GM12878 (cell line): Measurements from ENCODE around the gene ZNF595. TPM values are rescaled to one million over a fixed set of nuclear protein-coding genes. Genes with fewer than 3 reads are reported as not detected.

Experiments
- ATAC-seq: fragments of 200-7000 bp; cut with Tn5 transposase; 3 replicates; pipeline ENCODE4 v1.9.1; 2020; ENCODE audit warnings: mild to moderate bottlenecking, moderate library complexity
- BruUV-seq: library from RNA; stranded (reverse); fragments of 400-500 nt; replicated peaks from 2 replicates; lab custom pipeline; 2021; lab: Mats Ljungman, UMichigan
- CTCF ChIA-PET: fragments of 300-600 bp; sonication (Branson Sonifier 250); formaldehyde crosslinking; extraction: SDS; loops from one replicate; lab custom pipeline; 2021; ENCODE audit warnings: inconsistent platforms; lab: Yijun Ruan, JAX
- POLR2A ChIA-PET: fragments of 350-600 bp; formaldehyde crosslinking; extraction: SDS; loops from one replicate; lab custom pipeline; 2021; ENCODE audit warnings: inconsistent platforms; lab: Charles Lee
- RAD21 ChIA-PET: fragments of 300-600 bp; sonication (Branson Sonifier 250); formaldehyde crosslinking; loops from one replicate; lab custom pipeline; 2023; ENCODE audit warnings: antibody characterized with exemption; ENCODE audit not compliant: unreplicated experiment; lab: Charles Lee
- SMC1A ChIA-PET: fragments of 300-600 bp; sonication (Branson Sonifier 250); formaldehyde crosslinking; loops from one replicate; lab custom pipeline; 2023; ENCODE audit not compliant: unreplicated experiment, uncharacterized antibody; lab: Charles Lee
- DNase-seq: peaks from one replicate; pipeline ENCODE4 v3.0.0-alpha.2; 2011; ENCODE audit warnings: low read depth, low spot score
- FAIRE-seq: peaks from 3 replicates; lab custom pipeline; 2011; peaks lifted over from hg19 to GRCh38; lab: Jason Lieb, UNC
- H2AFZ ChIP-seq: 2 replicates; pipeline ENCODE4 v1.6.0; 2011; ENCODE audit warnings: low read depth, low read length, control low read depth; ENCODE audit not compliant: control insufficient read depth
- H3K27ac ChIP-seq: 2 replicates; pipeline ENCODE4 v1.5.1; 2011; ENCODE audit warnings: control low read depth; ENCODE audit not compliant: control insufficient read depth, insufficient read depth
- H3K27me3 ChIP-seq, 2 experiments: replicated peaks in 1 of 2; 2 replicates each; pipeline versions ENCODE4 v1.6.0 to v1.6.1; 2011; ENCODE audit warnings: low read length in 1 of 2; ENCODE audit not compliant: control insufficient read depth in 2 of 2, insufficient read depth in 2 of 2
- H3K36me3 ChIP-seq, 2 experiments: 2 replicates each; pipeline ENCODE4 v1.5.1; 2011; ENCODE audit warnings: low read length in 1 of 2; ENCODE audit not compliant: control insufficient read depth in 2 of 2, insufficient read depth in 2 of 2
- H3K4me1 ChIP-seq: 2 replicates; pipeline ENCODE4 v1.6.1; 2011; ENCODE audit warnings: mild to moderate bottlenecking, low read length, moderate library complexity, mixed read lengths; ENCODE audit not compliant: control insufficient read depth, insufficient read depth
- H3K4me2 ChIP-seq: 2 replicates; pipeline ENCODE4 v1.6.0; 2011; ENCODE audit warnings: control low read depth; ENCODE audit not compliant: control insufficient read depth, insufficient read depth
- H3K4me3 ChIP-seq: fragments of 200-600 bp; sonication (generic); 2 replicates; pipeline ENCODE4 v1.5.1; 2016
- H3K79me2 ChIP-seq: 2 replicates; pipeline ENCODE4 v1.6.0; 2011; ENCODE audit warnings: low read length; ENCODE audit not compliant: control insufficient read depth, insufficient read depth
- H3K9ac ChIP-seq: 2 replicates; pipeline ENCODE4 v1.8.0; 2011; ENCODE audit warnings: low read length, control low read depth, mixed read lengths; ENCODE audit not compliant: control insufficient read depth, insufficient read depth
- H3K9me3 ChIP-seq: replicated peaks from 3 replicates; pipeline ENCODE4 v1.5.1; 2011; ENCODE audit warnings: mild to moderate bottlenecking, low read length; ENCODE audit not compliant: control insufficient read depth, insufficient read depth
- H4K20me1 ChIP-seq: 2 replicates; pipeline ENCODE4 v1.6.0; 2011; ENCODE audit not compliant: control insufficient read depth, insufficient read depth
- EED ChIP-seq: sonication (generic); IDR thresholded peaks from 2 replicates; pipeline ENCODE4 v1.6.1; 2016; ENCODE audit warnings: antibody characterized with exemption, low read depth
- IKZF1 ChIP-seq: fragments of 450-650 bp; conservative IDR thresholded peaks from 2 replicates; pipeline ENCODE4 v1.6.1; 2017; ENCODE audit warnings: antibody characterized with exemption, mild to moderate bottlenecking
- NRF1 ChIP-seq: conservative IDR thresholded peaks from 2 replicates; pipeline ENCODE4 v1.6.1; 2011; ENCODE audit warnings: mild to moderate bottlenecking, low read depth, low read length, improper control_type of control experiment
- POLR2A ChIP-seq: IDR thresholded peaks from 2 replicates; pipeline ENCODE4 v1.6.1; 2011; ENCODE audit warnings: low read depth, mild to moderate bottlenecking, low read length
- POU2F2 ChIP-seq: IDR thresholded peaks from 3 replicates; pipeline ENCODE4 v1.6.1; 2011; ENCODE audit warnings: low read depth, mild to moderate bottlenecking, low read length, borderline replicate concordance
- SUZ12 ChIP-seq: fragments of 200-600 bp; sonication (generic); IDR thresholded peaks from one replicate; pipeline ENCODE4 v1.6.1; 2018; ENCODE audit warnings: antibody characterized with exemption, mild to moderate bottlenecking; ENCODE audit not compliant: unreplicated experiment
- TBL1XR1 ChIP-seq: IDR thresholded peaks from 2 replicates; pipeline ENCODE4 v1.6.1; 2012; ENCODE audit warnings: low read depth, low read length, improper control_type of control experiment
- TCF7 ChIP-seq: IDR thresholded peaks from 2 replicates; pipeline ENCODE4 v1.6.1; 2014; ENCODE audit warnings: antibody characterized with exemption, borderline replicate concordance
- ZNF24 ChIP-seq: fragments of 450-650 bp; IDR thresholded peaks from 2 replicates; pipeline ENCODE4 v1.6.1; 2017; ENCODE audit warnings: antibody characterized with exemption, mild to moderate bottlenecking
- ZSCAN29 ChIP-seq: fragments of 450-650 bp; IDR thresholded peaks from 2 replicates; pipeline ENCODE4 v1.6.1; 2017; ENCODE audit warnings: mild to moderate bottlenecking, moderate library complexity
- ZZZ3 ChIP-seq: IDR thresholded peaks from 2 replicates; pipeline ENCODE4 v1.6.1; 2011; ENCODE audit warnings: low read depth; ENCODE audit not compliant: control insufficient read depth, insufficient read length
- WGBS: methylation state at CpG from one replicate; pipeline ENCODE4 v1.1.6; 2016; ENCODE audit warnings: low lambda C conversion rate; ENCODE audit not compliant: insufficient replicate concordance, insufficient coverage; ENCODE audit errors: missing lambda C conversion rate; 5-methylcytosine and 5-hydroxymethylcytosine counted together
- in situ Hi-C: fragments of 300-500 bp; cut with MboI; formaldehyde crosslinking; loops from 9 replicates; pipeline ENCODE4 v1.14.3; 2018; ENCODE audit warnings: mixed read lengths
- intact Hi-C: fragments of 100-400 bp; cut with micrococcal nuclease; formaldehyde crosslinking; loops from one replicate; pipeline ENCODE4 v1.14.2; 2022; ENCODE audit not compliant: unreplicated experiment
- polyA plus RNA-seq, 11 experiments: library from polyadenylated mRNA; depleted of rRNA in 4 of 11; unstranded in 6 of 11; stranded (reverse) in 5 of 11; fragments of >200 nt; fragmentation: Nextera tagmentation in 4 of 11; fragmentation: Illumina TruSeq in 1 of 11; extraction: Ambion mirVana in 4 of 11; extraction: Trizol in 1 of 11; gene quantifications; 1 replicate in 1 of 11; 2 replicates in 10 of 11; pipeline versions ENCODE4 v1.2.1 to v1.2.3, GENCODE V29; 2011 to 2016; ENCODE audit warnings: inconsistent platforms in 2 of 11, missing spikeins in 2 of 11, low read depth in 1 of 11
- total RNA-seq, 4 experiments: library from RNA; depleted of rRNA in 3 of 4; stranded (reverse); fragments of >200 nt in 3 of 4; fragmentation: Illumina TruSeq in 1 of 4; extraction: Trizol in 1 of 4; gene quantifications; 2 replicates each; pipeline versions ENCODE4 v1.2.1 to v1.2.3, GENCODE V29; 2013 to 2021
- TF ChIP-seq, protein P1 (sequence below): fragments of 450-650 bp; IDR thresholded peaks from 2 replicates; pipeline ENCODE4 v1.6.1; 2018; ENCODE audit warnings: mild to moderate bottlenecking, low read depth, moderate library complexity; ENCODE audit not compliant: partially characterized antibody
- TF ChIP-seq, protein P2 (sequence below): IDR thresholded peaks from 2 replicates; pipeline ENCODE4 v1.6.1; 2011; ENCODE audit warnings: low read depth, mild to moderate bottlenecking, low read length, moderate library complexity, borderline replicate concordance; ENCODE audit errors: extremely low read depth
- TF ChIP-seq, protein P3 (sequence below): fragments of 450-650 bp; IDR thresholded peaks from 2 replicates; pipeline ENCODE4 v1.6.1; 2016; ENCODE audit warnings: mild to moderate bottlenecking
- TF ChIP-seq, protein P4 (sequence below): fragments of 450-650 bp; IDR thresholded peaks from 2 replicates; pipeline ENCODE4 v1.6.1; 2017; ENCODE audit warnings: antibody characterized with exemption, mild to moderate bottlenecking, moderate library complexity
- TF ChIP-seq, protein P5 (sequence below): fragments of 450-650 bp; IDR thresholded peaks from 2 replicates; pipeline ENCODE4 v1.6.1; 2017; ENCODE audit warnings: low read depth, mild to moderate bottlenecking, moderate library complexity

Gene ZNF595
- total and polyA plus RNA-seq, 10 of the 15 experiments (the other 5 are each of a cell fraction or from before 2014, with no cell fraction given), result 0.14 to 0.21 (median 0.18) TPM; not detected in 7

DNA sequence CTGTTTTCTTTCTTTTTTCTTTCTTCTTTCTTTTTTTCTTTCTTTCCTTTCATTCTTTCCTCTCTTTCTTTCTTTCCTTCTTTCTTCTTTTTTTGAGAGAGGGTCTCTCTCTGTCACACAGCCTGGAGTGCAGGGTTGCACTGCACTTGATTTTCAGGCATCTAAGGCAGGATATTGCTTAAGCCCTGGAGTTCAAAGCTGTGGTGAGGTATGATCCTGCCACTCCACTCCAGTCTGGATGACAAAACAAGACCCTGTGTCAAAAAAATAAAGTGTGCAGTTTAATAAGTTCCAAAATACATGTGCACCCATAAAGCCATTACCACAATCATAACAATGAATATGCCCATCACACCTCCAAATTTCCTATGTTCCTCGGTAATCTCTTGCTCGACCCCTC lies 60.6 kb downstream of the ZNF595 start:
- in situ Hi-C loops, result no loop called here
- 35% methylated on average over 2 of the region's 2 CpGs for WGBS
- Histone ChIP-seq H3K27me3 (no peaks in the 10 kb centered on the region), H3K4me1 (no peaks in the 10 kb centered on the region), H2AFZ (no peak overlapping the region), H3K4me3 (no peak overlapping the region), H3K9me3 (no peaks in the 10 kb centered on the region; the same call in 2 of the 3 replicates), H4K20me1 (no peaks in the 10 kb centered on the region), H3K36me3 (no peaks in the 10 kb centered on the region), H3K79me2 (no peaks in the 10 kb centered on the region), H3K9ac (no peak overlapping the region), H3K4me2 (no peak overlapping the region), H3K27ac (no peak overlapping the region)
- ChIA-PET RAD21 (no interaction called here), SMC1A (no interaction called here), CTCF (no interaction called here), POLR2A (interaction anchor here (0.7 kb wide), 1 partner anchor 12 kb away, joined by 6 read pairs; no protein-coding TSS in a partner anchor)
- FAIRE-seq (no peak), DNase-seq (no peak), ATAC-seq (no peak)
- intact Hi-C loops, result no loop called here
- no TSS peak for BruUV-seq
- TF ChIP-seq ZSCAN29 (no peak), ZNF24 (no peak), TBL1XR1 (no peak), SUZ12 (no peak), ZZZ3 (no peak), TCF7 (no peak), EED (no peak), IKZF1 (no peak), POU2F2 (no peak), POLR2A (no peak), NRF1 (no peak)
- TF ChIP-seq, protein P1, sequence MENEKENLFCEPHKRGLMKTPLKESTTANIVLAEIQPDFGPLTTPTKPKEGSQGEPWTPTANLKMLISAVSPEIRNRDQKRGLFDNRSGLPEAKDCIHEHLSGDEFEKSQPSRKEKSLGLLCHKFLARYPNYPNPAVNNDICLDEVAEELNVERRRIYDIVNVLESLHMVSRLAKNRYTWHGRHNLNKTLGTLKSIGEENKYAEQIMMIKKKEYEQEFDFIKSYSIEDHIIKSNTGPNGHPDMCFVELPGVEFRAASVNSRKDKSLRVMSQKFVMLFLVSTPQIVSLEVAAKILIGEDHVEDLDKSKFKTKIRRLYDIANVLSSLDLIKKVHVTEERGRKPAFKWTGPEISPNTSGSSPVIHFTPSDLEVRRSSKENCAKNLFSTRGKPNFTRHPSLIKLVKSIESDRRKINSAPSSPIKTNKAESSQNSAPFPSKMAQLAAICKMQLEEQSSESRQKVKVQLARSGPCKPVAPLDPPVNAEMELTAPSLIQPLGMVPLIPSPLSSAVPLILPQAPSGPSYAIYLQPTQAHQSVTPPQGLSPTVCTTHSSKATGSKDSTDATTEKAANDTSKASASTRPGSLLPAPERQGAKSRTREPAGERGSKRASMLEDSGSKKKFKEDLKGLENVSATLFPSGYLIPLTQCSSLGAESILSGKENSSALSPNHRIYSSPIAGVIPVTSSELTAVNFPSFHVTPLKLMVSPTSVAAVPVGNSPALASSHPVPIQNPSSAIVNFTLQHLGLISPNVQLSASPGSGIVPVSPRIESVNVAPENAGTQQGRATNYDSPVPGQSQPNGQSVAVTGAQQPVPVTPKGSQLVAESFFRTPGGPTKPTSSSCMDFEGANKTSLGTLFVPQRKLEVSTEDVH, result no peak
- TF ChIP-seq, protein P2, sequence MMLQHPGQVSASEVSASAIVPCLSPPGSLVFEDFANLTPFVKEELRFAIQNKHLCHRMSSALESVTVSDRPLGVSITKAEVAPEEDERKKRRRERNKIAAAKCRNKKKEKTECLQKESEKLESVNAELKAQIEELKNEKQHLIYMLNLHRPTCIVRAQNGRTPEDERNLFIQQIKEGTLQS, result no peak
- TF ChIP-seq, protein P3, sequence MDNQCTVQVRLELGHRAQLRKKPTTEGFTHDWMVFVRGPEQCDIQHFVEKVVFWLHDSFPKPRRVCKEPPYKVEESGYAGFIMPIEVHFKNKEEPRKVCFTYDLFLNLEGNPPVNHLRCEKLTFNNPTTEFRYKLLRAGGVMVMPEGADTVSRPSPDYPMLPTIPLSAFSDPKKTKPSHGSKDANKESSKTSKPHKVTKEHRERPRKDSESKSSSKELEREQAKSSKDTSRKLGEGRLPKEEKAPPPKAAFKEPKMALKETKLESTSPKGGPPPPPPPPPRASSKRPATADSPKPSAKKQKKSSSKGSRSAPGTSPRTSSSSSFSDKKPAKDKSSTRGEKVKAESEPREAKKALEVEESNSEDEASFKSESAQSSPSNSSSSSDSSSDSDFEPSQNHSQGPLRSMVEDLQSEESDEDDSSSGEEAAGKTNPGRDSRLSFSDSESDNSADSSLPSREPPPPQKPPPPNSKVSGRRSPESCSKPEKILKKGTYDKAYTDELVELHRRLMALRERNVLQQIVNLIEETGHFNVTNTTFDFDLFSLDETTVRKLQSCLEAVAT, result no peak
- TF ChIP-seq, protein P4, sequence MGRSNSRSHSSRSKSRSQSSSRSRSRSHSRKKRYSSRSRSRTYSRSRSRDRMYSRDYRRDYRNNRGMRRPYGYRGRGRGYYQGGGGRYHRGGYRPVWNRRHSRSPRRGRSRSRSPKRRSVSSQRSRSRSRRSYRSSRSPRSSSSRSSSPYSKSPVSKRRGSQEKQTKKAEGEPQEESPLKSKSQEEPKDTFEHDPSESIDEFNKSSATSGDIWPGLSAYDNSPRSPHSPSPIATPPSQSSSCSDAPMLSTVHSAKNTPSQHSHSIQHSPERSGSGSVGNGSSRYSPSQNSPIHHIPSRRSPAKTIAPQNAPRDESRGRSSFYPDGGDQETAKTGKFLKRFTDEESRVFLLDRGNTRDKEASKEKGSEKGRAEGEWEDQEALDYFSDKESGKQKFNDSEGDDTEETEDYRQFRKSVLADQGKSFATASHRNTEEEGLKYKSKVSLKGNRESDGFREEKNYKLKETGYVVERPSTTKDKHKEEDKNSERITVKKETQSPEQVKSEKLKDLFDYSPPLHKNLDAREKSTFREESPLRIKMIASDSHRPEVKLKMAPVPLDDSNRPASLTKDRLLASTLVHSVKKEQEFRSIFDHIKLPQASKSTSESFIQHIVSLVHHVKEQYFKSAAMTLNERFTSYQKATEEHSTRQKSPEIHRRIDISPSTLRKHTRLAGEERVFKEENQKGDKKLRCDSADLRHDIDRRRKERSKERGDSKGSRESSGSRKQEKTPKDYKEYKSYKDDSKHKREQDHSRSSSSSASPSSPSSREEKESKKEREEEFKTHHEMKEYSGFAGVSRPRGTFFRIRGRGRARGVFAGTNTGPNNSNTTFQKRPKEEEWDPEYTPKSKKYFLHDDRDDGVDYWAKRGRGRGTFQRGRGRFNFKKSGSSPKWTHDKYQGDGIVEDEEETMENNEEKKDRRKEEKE, result no peak
- TF ChIP-seq, protein P5, sequence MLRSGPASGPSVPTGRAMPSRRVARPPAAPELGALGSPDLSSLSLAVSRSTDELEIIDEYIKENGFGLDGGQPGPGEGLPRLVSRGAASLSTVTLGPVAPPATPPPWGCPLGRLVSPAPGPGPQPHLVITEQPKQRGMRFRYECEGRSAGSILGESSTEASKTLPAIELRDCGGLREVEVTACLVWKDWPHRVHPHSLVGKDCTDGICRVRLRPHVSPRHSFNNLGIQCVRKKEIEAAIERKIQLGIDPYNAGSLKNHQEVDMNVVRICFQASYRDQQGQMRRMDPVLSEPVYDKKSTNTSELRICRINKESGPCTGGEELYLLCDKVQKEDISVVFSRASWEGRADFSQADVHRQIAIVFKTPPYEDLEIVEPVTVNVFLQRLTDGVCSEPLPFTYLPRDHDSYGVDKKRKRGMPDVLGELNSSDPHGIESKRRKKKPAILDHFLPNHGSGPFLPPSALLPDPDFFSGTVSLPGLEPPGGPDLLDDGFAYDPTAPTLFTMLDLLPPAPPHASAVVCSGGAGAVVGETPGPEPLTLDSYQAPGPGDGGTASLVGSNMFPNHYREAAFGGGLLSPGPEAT, result no peak
